HG03039 (cell line): ENCODE results near the gene NCKAP5.
"Not testable (repeated sequence)": the region's sequence is repeated elsewhere in the genome, so short reads cannot be mapped to it uniquely, and the experiment has no call there.

Experiments used
- ATAC-seq: cut with Tn5 transposase; IDR thresholded peaks from one replicate; pipeline ENCODE4 v1.9.1; 2021; ENCODE audit warnings: mild to moderate bottlenecking, moderate library complexity; ENCODE audit not compliant: unreplicated experiment

The NCKAP5 gene

DNA sequence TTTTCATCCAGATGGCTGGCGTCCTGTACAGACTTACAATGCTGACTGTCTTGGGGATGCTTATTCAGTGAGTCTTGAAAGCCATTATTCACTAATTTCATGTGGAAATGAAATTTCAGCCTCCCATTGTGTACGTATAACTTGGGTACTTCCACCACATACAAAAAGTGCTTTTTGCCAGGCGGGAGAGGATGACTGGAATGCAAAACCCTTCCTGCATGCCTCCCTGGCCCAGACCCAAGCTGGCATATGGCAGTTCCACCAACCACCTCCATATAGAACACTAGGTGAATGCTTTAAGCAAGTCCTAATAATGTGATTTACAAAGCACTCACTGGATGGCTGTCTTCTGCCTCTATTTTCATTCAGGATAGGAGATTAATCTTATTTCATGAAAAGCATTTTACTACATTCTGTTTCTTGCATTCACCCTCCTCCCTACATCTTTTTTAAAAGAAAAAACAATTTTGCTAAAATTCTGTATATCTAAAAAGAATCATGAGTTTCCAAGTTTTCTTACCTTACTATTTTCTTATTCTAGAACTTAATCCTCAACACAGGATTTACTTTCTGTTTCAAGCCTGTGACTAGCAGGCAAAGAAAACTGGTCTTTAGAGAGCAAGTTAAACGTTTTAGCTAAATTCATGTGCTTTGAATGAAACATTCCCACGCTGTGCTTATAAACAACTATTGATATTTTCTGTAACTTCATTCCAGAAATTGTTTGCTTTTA, 327.6 kb downstream of the NCKAP5 start:
- no peak for ATAC-seq

DNA sequence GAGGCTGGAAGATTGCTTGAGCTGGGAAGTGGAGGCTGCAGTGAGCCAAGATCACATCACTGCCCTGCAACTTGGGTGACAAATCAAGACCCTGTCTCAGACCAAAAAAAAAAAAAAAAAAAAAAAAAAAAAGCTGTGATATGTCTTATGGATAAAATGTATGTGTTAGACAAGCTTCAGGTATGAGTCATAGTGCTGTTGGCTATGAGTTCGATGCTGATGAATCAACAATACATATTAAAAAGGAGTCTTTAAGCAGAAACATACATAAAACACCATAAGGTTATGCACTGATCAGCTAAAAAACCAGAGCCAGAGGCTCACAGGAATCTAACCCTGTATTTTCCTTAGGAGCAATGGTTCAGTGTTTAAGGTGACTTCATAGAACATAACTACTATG, 332.3 kb downstream of the NCKAP5 start:
- ATAC-seq, result no peak

DNA sequence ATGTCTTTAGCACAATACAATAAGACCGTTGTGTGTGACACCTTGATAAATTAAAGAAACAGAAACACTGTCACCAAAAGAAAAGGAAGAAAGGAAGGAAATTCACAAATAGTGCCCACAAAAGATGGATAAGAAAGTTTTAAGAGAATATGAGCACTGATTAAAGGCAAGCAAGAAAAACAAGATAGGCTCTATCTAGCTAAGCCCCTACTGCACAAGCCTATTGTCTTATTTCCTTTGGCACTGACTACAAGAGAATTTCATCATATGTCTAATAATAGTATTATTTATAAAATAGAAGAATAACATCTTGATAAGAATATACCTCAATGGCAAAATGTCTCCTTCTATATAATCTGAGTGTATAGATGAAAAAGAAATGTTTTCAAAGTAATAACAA, 335.7 kb downstream of the NCKAP5 start:
- ATAC-seq, result no peak

DNA sequence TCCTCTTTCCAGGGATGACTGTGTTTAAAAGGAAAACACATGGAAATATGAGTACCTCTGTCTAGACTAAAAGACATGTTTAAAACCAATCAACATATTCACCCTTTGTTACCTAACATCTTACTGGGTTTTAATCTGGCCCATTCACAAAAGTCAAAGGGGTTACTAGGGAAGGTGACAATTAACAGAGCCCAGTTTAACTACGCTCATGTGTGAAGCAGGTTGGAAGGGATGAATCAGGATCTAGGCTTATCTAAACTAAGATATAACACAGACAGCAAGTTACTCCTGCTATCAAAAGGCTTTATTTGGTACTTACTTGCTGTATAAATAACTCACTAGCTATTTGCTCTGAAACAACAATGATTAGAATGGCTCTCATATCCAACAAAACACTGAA, 337.0 kb downstream of the NCKAP5 start:
- ATAC-seq, result no peak

DNA sequence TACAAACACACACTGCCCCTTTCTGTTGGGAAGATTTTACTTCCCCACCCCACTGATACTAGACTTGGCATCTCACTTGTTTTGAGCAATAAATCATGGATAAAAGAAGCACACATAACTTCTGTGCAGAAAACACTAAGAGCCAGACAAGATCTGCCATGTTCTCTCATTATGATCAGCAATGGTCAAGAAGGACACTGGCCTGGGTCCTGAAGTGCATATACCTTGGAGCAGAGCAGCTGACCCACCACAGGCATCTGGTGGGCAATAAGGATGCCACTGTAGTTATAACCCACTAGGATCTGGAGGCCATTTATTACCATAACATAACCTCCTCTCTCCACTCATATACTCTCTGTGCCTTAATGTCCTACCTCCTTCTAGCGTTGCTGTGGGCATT, 338.3 kb downstream of the NCKAP5 start:
- no peak for ATAC-seq

DNA sequence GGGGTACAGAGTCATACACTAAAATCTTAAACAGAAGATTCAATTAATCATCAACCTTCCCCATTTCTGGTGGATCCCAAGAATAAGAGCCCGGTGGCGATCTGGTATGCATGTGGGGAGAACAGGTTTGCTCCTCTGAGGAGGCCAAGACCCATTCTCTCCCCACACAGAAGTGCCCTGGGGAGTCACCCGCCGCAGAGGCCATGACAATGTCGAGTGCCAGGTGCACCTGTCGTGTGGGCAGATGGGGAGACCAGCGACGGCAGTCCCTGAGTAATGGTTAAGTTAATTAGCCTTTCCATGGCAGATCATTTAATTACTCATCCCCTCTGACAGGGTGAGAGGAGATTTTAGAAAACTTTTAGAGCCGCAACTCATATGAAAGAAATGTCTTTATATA, 345.0 kb downstream of the NCKAP5 start:
- no peak for ATAC-seq

DNA sequence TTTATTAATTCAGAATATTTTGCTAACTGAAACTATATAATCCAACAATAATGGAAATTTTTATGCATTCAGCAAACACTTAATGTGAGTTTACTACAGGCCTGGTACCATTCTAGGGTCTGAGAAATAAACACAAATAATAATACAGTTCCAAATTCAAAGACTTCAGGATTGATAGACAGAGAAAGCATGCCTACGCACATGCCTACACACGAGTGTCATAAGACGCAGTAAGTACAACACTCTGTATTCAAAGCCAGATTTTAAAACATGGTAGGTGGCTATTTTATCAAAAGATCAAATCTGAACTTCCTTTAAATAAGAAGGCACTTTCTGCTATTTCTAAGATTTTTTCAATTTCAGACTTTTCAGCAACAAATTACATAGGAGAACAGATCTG, 346.9 kb downstream of the NCKAP5 start:
- no peak for ATAC-seq

DNA sequence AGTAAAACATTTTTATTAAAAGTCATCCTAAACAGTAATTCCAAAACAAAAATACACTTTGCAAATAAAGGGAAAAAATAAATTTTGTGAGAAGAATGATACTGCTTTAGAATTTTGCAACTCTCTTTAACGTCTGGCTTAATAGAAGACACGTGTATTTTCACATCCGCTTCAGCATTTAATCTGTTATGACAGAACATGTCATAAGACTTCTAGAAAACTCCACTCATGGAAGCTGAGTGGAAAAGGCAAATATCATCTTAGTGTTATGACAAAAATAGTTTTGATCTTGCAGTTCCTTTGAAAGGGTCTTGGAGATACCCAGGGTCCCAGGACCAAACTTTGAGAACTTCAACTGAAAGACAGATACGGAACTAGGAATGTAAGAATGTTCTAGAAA, 350.1 kb downstream of the NCKAP5 start:
- no peak for ATAC-seq

DNA sequence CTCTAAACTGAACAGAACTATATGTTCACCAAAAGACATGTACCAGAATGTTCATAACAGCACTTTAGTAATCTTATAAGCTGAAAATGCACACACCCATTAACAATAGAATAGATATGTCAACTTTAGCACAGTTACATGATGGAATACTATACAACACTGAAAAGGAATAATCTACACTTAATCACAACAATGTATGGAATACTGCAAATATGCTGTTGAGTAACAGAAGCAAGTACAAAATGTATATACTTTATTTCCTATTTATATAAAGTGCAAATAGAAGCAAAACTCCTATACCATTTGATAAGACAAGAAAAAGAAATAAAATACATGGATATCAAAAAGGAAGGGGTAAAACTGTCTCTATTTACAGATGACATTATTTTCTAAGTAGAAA, 352.8 kb downstream of the NCKAP5 start:
- ATAC-seq, result no peak

DNA sequence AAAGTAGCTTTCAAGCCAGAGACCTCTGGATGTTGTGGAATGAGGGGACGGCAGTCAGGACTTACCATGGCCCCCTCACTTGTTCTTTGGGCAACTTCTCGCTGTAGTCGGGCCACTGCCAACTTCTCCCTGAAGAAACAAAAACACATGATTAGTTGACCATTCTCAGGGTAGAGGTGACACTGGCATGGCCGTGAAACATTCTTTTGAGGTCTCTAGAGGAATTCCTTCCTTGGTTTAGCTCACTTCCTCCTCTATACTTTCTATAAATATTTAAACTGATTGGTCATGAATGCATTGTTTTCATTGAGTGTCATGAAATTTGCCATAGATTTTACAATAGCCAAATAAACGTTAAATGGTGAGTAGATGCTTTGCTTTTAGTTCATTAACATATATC, 354.6 kb downstream of the NCKAP5 start:
- no peak for ATAC-seq

DNA sequence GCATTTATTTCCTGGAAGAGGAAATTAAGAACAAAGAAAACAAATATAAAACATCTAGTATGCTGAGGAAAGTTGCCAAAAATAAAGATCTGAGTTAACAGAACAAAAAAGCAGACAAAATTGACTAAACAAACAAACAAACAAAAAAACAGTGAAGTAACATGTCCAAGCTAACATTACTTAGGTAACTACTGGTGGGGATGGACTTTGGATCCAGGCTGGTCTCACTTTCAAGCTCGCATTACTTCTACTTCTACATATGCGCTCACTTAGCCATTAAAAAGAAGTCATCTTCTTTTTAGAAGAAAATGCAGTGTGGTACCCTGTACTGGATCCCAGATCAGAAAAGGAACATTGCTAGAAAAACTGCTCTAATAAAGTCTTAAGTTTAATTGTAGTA, 358.9 kb downstream of the NCKAP5 start:
- ATAC-seq, result no peak

DNA sequence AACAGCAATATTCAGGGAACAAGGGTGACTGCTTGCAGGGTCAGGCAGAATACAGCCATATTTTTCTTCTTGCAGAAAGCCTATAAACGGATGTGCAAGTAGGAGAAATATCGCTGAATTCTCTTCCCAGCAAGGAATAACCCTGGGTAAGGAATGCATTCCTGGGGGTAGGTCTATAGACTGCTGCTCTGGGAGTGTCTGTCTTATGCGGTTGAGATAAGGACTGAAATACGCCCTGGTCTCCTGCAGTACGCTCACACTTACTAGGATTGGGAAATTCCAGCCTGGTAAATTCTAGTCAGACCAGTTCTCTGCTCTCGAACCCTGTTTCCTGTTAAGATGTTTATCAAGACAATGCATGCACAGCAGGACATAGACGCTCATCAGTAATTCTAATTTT, 361.6 kb downstream of the NCKAP5 start:
- not testable (repeated sequence) for ATAC-seq

DNA sequence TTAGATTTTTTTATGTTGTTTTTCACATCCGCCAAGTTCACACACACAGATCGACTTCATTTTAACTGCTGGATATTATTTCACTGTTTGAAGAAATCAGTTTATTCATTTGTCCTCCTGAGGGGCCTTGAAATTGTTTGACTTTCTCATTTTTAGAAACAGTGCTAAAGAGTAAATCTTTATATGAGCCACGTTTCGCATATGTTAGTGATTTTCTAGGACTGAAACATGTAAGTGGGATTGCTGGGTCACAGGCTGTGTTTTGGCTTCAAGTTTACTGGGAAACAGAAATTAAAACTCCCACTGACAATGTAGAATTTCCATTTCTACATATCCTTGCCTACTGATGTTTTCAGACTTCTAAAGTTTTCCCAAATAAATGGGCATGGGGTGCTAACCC, 363.8 kb downstream of the NCKAP5 start:
- ATAC-seq, result no peak

DNA sequence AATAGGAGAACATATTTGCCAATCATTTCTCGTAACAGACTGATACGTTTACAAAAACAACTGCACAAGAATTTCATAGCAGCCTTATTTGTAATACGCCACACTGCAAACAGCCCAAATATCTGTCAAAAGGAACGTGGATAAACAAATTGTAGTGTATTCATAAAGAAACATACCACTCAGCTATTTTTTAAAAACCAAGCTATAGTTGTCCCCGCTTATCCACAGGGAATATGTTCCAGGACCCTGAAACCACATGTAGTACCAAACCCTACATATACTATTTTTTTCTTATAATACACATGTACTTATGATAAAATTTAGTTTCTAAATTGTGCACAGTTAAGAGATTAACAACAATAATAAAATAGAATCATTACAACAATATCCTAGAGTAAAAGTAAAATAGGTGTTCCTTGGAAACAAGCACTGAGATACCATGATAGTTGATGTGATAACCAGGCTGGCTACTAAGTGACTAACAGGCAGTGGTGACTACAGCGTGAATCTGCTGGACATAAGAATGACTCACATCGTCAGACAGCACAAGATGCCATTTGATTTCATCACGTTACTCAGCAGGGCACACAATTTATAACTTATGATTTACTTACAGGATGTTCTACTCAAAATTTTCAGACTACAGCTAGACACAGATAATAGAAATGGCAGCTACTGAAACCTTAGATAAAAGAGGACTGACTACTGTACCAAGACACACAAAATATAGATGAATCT, 367.4 kb downstream of the NCKAP5 start:
- ATAC-seq, result no peak

DNA sequence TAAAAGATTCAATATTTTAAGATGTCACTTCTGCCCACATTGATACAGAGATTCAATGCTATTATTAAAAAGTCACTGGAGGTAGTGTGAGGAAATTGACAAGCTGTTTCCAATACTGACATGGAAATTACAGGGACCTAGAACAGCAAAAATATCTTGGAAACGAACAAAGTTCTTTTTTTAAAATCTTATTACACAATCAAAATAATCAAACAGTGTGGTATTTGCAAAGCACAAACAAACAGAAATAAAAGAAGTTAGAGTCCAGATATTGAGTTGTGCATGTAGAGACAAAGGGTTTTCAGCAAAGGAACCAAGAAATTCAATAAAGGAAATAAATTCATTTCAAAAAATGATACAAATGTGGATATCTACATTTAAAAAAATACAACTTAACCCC, 369.6 kb downstream of the NCKAP5 start:
- no peak for ATAC-seq

DNA sequence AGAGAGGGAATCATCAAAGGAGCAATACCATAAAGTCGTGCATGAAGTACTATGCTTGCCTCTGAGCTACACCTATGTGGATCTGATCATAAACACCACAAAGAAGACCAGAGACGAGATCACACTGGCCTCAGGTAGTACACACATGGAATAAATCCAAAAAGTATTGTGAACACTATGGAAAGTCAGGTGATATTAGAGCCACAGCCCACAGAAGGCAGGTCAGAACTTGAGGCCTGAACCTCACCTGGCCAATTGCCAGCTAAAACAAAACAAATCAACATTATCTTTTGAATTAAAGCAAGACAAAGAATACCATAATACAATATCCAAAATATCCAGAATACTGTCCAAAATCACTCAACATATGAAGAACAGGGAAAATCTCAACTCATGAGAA, 371.1 kb downstream of the NCKAP5 start:
- ATAC-seq, result no peak

DNA sequence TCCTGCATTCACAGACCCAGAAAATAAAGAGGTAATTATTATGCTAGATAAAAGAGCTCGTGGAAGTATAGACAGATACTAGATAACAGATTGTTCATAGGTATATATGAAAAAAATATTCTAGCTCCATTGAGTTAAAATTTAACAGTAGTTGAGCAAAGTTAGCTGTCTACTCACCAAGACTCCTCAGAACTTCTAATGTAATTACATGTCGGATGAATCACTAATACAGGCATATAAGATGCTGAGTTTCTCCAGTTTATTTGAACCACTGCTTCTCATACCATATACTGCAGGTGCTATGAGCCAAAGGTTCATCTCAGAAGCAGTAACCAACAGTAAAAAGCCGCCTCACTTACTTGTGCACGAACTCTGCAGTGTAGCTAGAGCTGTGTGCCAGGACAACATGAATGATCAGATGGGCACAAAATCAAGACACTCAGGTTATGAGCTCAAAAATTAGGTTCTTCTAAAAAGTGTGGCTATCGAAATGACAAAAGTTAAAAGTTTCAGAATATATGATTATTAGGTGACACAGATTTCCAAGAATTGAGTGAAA, 373.4 kb downstream of the NCKAP5 start:
- no peak for ATAC-seq

DNA sequence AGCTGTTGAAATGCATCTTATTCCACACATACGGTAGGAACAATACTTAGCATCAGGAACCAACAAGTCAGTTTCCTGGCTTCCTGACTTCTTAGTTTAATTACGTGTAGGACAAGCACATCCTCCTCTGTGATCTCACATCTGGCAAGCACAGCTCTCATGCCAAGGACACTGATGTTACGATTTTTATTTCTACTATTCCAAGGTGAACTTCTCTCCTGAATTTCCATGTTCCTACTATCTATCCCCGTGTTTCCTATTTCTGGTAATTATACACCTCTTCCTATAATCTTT, 374.0 kb downstream of the NCKAP5 start:
- no peak for ATAC-seq

DNA sequence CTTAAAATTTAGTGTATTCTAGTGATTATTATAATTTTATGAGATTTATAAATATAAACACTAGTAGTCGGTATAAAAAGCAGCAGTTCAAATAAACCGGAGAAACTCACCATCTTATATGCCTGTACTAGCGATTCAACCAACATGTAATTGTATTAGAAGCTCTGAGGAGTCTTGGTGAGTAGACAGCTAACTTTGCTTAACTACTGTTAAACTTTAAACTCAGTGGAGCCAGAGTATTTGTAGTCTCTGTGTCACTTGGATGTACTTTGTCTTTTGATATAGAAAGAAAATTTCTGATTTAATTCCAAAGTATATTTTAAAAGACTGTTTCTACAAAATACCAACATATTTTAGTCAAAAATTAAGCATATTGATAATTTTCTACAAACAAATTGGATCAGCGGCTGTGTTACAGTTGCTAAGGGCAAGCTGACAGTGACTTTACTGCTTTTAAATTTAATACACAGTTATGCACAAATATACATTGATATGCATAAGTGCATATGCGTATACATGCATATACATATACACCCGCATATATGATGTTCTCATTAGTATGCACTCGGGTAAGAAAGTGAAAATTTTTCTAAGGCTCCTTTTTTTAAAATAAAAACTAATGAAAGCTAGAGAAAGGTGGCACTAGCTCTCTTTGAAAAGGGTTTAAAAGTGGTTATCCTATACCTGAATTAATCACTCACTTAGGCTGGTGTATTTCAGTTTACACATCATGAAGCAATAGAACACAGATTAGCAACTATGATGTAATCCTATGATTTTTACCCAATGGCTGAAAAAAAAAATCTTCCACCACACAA, 374.5 kb downstream of the NCKAP5 start:
- ATAC-seq, result no peak

DNA sequence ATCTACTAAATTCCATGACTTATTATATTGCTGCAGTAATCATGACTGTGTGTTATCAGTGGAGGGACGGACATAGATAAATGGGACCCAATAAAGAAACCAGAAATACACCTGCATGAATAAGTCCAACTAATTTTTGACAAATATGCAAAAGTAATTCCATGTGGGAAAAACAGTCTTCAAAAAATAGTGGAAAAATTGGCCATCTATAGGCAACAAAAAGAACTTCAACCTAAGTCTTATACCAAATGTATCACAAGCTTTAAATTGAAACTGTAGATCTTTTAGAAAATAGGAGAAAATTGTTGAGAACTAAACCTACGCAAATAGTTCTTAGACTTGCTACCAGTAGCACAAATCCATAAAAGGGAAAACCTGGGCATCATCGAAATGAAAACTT, 376.2 kb downstream of the NCKAP5 start:
- no peak for ATAC-seq

DNA sequence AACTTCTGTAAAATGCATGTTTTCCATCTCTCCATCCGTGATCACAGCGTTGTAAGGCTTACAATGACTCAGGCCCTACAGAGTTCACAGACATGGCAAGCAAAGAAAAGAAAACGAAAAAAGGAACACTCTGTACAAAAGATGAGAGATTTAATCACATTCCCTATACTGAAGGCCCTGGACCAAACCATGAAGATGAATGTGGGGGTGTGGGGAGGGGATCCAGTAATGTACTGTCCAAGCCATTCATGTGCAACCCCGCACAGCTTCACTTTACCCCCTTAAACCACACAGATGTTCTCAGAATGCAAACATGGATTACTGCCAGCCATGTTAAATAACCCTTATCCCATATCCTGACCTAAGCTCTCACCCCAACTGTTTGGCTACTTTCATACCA, 391.1 kb downstream of the NCKAP5 start:
- no peak for ATAC-seq

DNA sequence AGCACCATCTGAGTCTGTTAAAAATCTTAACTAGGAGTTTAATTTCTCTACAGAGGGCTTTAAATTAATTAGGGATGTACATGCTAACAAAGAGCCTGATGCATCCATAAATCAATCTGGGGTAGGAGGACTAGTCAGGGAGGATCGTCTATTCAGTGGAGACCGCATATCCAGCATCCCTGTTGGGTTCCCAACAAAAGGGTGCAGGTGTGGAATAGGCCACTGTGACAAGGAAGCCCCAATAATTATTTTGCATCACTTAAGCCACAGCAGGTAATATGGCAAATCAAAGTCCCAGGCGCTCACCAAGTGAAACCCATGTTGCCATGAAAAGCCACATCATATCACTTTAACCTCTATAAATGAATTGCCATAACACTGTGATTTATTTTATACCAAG, 392.3 kb downstream of the NCKAP5 start:
- ATAC-seq, result no peak
